Kidney capillary endothelial cell (primary cell): ENCODE results near the gene PRKCB.
A peak's percentile ranks its signal among the peaks of the same experiment; 100 is the strongest.
"Not testable (repeated sequence)": the region's sequence is repeated elsewhere in the genome, so short reads cannot be mapped to it uniquely, and the experiment has no call there.

Source experiments
- DNase-seq: peaks from one replicate; pipeline ENCODE4 v3.0.0-alpha.2; 2018; ENCODE audit warnings: low spot score

Gene PRKCB

DNA sequence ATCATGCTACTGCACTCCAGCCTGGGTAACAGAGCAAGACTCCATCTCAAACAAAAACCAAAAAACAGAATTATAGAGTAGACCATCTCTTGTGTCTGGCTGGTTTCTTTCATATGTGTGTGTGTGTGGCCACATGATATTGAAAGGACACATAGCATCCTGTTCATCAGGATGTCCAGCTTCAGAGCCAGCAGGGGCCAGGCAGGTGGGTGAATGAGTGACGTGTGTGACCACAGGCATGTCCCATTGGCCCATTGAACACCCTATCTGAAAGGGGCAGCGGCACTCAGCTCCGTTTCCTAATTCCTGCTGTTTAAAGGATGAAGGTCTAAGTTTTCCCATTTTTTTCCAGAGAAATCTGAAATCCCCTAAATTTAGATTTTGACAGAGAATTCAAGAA, 174.2 kb downstream of the PRKCB start:
- no peak for DNase-seq

DNA sequence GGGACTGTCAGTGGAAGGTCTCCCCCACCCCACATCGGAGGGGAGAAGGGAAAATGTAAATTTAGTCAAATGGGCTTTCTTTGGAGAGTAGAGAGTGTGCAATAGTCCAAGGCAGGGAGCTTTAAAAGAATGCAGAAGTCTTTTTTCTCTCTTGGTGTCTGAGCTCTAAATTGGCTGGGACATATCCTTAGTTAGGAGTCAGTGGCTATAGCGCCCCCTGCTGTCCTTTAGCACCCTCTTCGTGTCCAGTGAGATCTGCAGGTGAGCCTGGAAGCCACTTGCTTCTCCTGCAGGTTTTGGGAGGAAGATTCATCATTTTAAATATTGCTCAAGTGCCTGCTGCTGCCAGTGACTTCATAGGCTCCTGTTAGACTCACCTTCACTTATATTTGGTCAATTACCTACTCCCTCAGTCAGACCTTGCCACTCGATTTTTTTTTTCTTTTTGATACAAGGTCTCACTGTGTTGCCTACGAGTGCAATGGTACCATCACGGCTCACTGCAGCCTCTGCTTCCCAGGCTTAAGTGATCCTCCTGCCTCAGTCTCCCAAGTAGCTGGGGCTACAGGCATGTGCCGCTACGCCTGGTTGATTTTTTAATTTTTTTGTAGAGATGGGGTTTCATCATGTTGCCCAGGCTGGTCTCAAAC, 174.8 kb downstream of the PRKCB start:
- DNase-seq = peak; percentile 53

DNA sequence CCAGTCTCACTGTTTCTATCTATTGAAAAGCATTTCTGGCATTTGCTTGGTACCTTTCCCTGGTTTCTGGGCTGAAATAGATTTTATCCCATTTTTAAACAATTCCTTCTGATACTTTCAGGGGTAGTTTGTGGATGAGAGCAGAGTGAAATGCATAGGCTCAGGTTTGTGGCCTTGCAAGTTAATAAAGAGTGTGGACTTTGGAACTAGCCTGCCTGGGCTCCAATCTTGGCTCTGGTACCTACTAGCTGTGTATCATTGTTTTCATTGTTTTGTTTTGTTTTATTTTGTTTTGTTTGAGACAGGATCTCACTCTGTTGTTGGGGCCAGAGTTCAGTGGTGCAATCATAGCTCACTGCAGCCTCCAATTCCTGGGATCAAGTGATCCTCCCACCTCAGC, 175.5 kb downstream of the PRKCB start:
- no peak for DNase-seq

DNA sequence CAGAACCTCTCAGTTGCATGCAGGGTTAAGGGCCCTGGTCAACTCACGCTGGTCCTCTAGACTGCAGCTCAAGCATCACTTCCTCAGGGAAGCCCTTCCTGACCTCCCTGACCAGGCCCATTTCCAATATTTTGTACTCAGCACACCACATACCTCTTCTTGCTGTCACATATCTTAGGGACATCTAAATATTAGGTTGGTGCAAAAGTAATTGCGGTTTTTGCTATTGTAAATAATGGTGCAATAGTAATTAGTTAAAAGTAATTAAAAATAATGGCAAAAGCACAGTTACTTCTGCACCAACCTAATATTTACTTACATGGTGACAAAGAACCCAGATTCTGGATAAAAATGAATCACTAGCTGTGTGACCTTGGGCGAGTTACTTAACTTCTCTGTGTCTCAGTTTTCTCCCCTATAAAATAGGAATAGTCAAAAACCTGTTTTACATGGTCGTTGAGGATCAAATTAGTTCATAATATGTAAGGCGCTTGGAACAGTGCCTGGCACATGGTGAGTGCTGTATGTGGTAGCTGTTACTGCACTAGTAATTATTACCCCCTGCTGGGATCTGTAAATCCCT, 177.4 kb downstream of the PRKCB start:
- DNase-seq = no peak

DNA sequence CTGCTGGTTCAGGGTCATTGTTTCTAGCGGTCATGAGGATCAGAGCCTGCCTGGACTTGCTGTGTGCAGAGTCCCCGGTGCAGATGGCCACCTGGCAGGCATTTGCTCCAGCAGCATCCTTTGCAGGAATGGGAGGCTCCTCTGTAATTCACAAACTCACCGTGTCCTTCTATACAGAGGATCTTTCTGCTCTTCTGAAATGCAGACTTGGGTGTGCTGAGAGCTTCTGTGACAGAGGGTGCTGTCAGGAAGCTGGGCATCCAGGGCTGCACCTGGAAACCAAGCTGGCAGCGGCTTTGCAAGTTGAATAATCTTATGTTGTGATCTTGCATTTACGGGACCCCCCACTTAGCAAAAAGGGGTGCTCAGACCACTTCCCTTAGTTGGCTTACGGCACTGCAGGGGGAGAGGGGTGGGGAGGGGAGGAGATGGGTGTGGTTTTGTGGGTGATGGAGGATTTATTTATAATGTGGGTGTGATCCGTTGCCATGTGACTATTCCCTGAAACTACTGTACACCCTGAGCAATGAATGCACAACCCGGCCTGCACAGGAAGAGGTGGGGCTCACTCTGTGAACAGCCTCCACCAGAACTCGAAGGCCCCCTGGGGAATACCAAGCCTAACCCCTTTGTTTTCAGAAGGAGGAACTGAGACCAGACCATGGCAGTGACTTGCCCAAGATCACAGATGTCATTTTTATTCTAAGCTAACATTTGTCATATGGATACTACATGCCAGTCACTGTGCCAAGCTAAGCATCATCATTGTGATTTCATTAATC, 178.3 kb downstream of the PRKCB start:
- DNase-seq = no peak

DNA sequence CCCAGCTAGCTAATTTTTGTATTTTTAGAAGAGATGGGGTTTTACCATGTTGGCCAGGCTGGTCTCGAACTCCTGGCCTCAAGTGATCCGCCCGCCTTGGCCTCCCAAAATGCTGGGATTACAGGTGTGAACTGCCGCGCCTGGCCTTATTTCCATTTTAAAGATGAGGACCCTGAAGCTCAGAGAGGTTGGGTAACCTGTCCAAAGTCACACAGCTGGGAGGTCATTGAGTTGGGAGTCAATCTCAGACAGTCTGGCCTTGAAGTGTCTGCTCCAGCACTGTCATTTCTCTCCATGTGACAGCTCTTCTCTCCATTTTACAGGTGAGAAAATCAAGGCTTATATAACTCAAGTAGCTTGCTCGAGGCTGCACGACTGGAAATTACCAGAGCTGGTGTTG, 179.2 kb downstream of the PRKCB start:
- not testable (repeated sequence) for DNase-seq

DNA sequence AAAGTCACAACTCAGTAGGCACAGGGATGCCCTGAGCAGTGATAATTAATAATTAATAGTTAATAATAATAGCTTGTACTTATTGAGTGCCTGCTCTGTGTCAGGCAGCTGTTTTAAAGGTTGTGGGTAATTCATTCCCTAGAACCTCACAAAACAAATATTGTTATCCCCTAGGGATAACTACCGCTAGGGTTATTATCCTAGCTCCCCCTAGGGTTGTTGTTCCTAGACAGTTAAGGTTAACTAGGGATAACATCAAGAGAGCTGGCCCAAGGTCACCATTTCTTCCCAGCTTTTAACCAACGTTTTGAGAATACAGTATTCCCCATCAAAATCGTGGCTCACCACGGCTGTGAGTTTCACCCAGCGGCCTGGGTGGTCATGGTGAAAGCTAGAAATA, 180.1 kb downstream of the PRKCB start:
- DNase-seq = no peak

DNA sequence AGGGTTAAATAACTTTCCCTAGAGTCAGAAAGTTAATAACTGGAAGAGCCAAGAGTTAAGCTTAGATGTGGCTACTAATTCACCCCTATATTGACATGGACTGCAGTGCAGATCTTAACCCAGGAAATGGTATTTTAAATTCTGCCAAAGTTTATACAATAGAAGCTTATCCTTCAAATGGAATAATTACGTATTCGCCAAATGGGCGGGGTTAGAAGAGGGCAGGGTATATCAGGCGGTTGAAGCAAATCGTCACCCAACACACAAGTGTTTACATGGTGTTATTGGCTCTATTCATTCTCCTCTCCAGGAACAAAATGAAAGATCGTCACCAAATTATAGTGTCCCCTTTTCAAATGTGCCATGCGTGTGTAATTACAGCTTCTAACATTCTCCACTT, 182.7 kb downstream of the PRKCB start:
- DNase-seq = no peak

DNA sequence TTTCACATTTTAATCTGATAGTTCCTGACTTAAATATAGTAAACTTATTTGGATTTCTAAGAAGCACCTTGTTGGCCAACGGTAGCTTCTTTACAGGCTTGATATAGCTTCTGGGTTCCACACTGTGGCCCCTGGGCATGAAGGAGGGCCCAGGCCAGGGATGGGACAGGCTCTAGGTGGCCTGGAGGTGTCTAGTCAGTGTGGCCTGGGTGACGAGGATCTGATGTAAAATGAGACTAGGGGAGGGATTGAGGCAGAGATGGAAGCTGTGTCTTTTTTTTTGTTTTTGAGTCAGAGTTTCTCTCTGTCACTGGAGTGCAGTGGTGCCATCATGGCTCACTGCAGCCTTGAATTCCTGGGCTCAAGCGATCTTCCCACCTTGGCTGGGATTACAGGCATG, 187.0 kb downstream of the PRKCB start:
- no peak for DNase-seq

DNA sequence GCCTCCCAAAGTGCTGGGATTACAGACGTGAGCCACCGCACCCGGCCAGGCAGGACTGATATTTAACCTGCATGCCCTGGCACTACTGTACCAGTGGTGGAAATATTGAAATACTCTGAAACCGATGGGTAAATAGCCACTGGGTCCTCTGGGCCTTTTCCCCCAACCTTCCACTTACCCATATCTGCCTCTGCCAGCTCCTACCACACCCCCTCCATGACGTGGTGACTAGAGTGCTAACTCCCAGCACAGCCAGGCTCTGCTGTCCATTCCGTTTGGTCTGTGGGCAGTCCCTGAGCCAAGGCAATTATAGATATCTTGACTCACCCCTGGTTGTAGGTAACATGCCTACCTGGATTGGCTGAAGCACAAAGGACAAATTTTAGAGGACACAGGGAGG, 187.8 kb downstream of the PRKCB start:
- no peak for DNase-seq

DNA sequence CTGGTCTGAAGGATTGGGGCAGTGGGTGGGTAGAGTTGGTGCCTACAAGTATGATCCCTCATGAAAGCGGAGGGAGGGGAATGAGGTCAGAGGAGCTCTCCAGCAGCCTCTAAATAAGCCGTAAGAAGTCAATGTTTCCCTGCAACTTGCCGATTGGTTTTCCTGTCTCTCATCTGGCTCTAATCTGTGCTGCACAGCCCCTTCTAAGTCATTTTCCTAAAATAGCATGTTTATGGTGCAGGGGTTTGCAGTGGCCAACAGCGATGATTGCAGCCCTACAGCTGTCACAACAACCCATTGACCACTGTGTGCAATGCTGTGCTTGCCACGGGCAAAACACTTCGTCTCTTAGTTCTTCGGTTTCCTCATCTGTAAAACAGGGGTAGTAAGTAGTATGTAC, 189.2 kb downstream of the PRKCB start:
- DNase-seq = no peak

DNA sequence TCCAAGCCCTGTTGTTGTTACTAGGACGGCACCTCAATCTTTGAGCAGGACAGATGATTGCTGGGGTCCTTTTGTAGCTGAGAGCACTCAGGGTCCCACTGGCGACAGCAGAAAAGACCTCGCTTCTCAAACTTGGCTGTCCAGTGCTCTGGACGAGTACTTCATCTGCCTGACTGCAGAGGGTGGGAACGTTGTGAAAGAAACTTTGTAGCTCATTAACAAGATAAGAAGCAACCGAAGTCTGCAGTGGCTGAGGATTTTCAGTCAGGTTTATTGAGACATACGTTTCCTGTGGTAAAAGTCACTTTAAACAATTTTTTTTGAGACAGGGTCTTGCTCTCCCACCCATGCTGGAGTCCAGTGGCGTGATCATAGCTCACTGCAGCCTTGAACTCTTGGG, 191.7 kb downstream of the PRKCB start:
- no peak for DNase-seq

DNA sequence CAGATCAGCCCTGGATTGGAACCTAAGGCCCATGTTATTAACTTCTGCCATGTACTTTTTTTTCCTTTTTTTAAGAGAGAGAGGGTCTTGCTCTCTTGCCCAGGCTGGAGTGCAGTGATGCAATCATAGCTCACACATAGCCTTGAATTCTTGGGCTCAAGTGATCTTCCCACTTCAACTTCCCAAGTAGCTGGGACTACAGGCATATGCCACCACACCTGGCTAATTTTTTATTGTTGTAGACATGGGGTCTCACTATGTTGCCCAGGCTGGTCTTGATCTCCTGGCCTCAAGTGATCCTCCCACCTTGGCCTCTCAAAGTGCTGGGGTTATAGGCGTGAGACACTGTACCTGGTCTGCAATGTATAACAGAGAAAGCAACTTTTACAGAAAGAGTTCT, 194.1 kb downstream of the PRKCB start:
- not testable (repeated sequence) for DNase-seq

DNA sequence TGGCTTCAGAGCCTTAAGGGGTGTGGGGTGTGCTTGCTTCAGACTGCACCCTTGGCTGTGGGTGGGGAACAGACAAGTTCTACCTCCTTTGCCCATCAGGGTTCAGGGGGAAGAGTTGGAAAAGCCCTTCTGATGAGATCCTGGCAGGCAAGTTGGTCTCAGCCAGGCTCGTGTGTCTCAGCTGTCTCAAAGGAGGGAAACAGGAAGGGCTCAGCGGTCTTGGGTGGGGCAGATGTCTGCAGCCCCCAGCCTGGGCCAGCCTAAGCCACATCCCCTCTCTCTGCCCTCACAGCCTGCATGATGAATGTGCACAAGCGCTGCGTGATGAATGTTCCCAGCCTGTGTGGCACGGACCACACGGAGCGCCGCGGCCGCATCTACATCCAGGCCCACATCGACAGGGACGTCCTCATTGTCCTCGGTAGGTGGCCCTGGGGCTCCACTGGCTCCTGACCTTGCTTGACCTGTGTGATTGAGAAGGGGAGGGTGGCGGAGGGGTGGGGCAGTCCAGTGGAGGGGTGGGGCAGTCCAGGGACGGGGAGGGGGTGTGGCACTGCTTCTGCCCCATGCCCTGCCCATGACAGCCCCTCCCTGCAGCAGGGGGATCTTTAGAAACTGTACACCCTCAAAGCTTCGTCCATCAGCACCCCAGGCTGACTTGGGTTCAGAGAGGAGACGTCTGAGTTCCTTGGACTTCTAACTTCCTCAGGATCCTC, 199.5 kb downstream of the PRKCB start:
- DNase-seq = no peak

DNA sequence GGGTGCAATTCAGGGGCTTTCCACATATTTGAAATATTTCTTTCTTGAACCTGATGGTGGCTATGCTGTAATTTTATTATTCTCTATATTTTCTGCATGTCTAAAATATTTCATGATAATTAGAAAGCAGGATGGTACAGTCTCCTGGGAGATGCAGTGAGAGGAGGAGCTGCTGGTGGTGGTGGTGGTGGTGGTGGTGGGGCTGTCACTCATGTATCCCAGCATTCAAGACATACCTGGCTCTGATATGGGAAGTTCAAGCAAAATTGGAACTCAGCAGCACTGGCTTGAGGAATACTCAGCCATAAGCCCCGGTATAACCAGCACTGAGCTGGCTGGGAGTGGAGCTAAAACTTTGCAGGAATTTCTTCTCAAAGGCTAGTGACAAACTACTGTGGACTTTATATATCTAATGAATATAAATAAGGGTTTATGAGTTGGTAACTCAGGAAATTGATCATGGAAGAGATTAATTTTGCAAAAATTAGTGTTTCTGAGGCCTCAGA, 200.3 kb downstream of the PRKCB start:
- no peak for DNase-seq

DNA sequence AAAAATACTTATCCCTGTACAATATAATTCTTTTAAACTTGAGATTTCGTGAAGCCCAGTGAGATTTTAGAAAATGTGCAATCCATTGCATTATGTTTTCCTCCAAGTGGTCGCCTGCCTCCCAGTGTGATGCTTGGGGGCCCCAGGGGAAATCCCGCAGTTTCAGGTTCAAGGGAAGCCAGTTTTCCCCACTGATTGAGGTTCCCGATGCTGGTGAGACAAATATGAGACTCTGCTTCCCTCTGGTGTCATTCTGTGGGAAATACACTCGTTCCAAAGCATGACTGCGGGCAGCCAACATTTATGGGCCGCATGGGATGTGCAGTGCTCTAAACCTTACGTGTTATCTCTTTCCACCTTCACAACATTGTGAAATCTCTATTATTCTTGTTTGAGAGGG, 200.8 kb downstream of the PRKCB start:
- DNase-seq = peak; percentile 34

DNA sequence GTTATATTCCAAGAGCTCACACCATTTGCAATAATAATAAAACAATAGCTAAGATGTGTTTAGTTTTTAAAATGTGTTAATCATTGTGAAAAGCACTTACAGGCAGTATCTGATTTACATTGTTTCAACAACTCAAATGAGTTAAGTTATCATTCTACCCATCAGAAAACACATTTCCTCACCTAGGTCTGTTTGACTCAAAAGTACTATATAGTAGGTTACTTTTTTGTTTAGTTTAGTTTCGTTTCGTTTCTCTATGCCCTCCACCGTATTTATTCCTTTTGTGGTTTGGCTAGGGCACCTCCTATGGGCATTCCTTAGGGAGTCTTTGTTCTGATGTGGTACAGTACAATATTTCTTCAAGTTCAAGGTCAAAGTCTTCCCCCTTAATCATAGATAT, 201.6 kb downstream of the PRKCB start:
- DNase-seq = no peak

DNA sequence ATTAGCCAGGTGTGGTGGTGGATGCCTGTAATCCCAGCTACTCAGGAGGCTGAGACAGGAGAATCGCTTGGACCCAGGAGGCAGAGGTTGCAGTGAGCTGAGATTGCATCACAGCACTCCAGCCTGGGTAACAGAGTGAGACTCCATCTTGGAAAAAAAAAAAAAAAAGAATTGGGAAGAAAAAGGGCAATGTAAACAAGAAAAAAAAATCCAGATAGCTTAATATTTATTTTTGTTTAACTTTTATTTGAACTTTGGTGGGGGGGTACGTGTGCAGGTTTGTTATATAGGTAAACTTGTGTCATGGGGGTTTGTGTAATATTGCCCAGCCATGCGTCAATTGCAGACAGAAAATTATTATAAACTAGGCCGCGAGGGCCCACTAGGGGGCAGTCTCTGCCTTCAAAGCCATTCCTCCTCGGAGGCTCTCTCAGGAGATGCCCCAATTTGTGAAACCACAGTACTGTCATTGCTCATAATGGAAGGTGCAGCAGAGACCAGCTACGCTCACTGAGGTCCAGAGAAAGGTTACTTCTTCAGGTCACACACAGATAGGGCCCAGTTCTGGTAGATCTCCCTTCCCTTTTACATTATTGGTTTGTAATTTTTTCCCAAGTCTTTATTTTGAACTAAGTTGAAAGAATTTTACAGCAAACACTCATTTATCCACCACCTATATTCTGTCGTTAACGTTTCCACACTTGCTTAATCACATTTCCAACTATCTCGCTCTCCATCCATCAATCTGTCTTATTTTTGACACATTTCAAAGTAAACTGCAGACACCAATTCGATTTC, 206.2 kb downstream of the PRKCB start:
- DNase-seq = peak; percentile 55

DNA sequence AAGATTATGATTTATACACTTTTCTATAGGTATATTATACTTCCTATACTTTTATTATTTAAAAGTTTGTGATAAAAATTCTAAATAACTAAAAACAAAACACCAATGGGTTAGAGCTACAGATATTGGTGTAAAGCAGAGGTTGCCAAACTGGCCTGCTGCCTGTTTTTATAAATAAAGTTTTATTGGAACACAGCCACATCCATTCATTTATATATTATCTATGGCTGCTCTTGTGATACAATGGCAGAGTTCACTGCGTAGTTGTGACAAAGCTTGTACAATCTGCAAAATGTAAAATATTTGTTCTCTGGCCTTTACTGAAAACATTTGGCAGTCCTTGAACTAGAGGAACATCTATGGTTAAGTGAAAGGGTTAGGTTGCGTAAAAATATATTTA, 208.7 kb downstream of the PRKCB start:
- DNase-seq = no peak

DNA sequence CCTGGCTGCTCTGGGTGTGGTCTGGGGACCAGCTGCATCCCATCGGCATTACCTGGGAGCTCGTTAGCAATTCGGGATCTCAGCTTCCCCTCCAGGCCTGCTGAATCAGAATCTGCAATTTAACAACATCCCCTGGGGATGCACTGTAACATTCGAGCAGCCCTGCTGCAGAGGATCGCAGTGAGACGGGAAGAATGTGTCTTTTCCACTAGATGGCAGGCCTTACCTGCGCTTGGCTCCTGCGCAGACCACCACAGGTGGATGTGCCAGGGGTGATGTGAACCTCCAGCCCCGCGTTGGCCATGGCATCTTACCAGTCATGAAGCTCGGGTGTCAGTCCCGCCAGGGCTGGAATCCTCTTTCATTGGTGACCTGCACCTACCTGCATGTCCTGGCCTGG, 209.9 kb downstream of the PRKCB start:
- no peak for DNase-seq

DNA sequence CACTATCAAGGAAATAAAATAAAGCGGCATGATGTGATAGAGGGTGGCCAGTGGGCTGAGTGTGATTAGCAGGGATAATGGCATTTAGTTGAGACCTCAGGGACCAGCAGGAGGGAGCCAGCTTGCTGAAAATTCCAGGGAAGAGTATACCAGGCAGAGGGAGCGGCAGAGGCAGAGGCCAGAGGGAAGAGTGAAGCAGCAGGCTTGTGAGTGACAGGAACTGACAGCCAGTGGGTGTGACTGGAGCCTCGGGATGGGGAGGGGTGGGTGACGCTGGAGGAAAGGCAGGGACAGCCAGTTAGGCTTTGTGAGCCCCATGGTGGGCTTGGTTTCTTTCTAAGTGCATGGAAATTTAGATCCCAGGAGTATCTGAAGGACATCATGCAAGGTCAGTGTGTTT, 210.7 kb downstream of the PRKCB start:
- no peak for DNase-seq

DNA sequence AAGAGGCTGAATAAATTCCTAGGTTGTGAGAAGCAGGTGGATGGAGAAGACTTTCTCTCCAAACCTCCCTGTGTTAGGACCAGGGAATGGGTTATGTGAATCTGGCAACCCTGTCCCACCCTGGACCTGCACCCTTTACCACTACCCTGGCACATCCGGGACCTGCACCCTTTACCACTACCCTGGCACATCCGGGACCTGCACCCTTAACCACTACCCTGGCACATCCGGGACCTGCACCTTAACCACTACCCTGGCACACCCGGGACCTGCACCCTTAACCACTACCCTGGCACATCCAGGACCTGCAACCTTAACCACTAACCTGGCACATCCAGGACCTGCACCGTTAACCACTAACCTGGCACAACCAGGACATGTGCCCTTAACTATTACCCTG, 213.3 kb downstream of the PRKCB start:
- no peak for DNase-seq
